Erythroblast (primary cell): ENCODE measurements around the gene BOD1.

Experiments used
- GATA1 ChIP-seq: IDR thresholded peaks from 2 replicates; pipeline ENCODE4 v1.6.1; 2011; ENCODE audit warnings: low read depth, mild to moderate bottlenecking, control low read depth, low read length, moderate library complexity
- POLR2A ChIP-seq: IDR thresholded peaks from 2 replicates; pipeline ENCODE4 v1.6.1; 2011; ENCODE audit warnings: mild to moderate bottlenecking, low read length

GRCh38 chr5:173620784-173621183 lies 4.3 kb upstream of the BOD1 start:
- TF ChIP-seq POLR2A (no peak), GATA1 (no peak)
